Measurements from ENCODE around the gene AQR. TPM values are rescaled to one million over a fixed set of nuclear protein-coding genes. Genes with fewer than 3 reads are reported as not detected.

AQR gene
- total and polyA plus RNA-seq, 10 of the 15 experiments (the other 5 are each of a cell fraction or from before 2014, with no cell fraction given): 18.2 to 53.5 (median 32.6) TPM

- ChIA-PET SMC1A (ENCODE audit: uncharacterized antibody, unreplicated experiment) (interaction anchor here (0.6 to 0.7 kb wide), 2 partner anchors 263 to 715 kb away, joined by 3 read pairs; no protein-coding TSS in a partner anchor), POLR2A (no interaction called here), CTCF (no interaction called here), RAD21 (ENCODE audit: unreplicated experiment) (no interaction called here)
- Histone ChIP-seq H3K27ac (ENCODE audit: control insufficient read depth, insufficient read depth) (no peak overlapping the region), H4K20me1 (ENCODE audit: control insufficient read depth, insufficient read depth) (no peaks in the 10 kb centered on the region), H3K79me2 (ENCODE audit: control insufficient read depth, insufficient read depth, low read length) (no peaks in the 10 kb centered on the region), H2AFZ (ENCODE audit: control insufficient read depth, low read depth, low read length) (no peak overlapping the region), H3K4me1 (ENCODE audit: control insufficient read depth, insufficient read depth, low read length) (no peaks in the 10 kb centered on the region), H3K27me3 (replicated peaks in 1 of 2; ENCODE audit: control insufficient read depth in 2 of 2, insufficient read depth in 2 of 2, low read length in 1 of 2) (no peaks in the 10 kb centered on the region), H3K4me3 (no peak overlapping the region), H3K9ac (ENCODE audit: control insufficient read depth, insufficient read depth, low read length) (no peak overlapping the region), H3K9me3 (replicated peaks; ENCODE audit: control insufficient read depth, insufficient read depth, low read length) (peaks cover 9% of the 10 kb centered on the region), H3K4me2 (ENCODE audit: control insufficient read depth, insufficient read depth) (no peak overlapping the region), H3K36me3 (ENCODE audit: control insufficient read depth in 2 of 2, insufficient read depth in 2 of 2, low read length in 1 of 2) (peaks cover 4 to 21% of the 10 kb centered on the region in 2 experiments)
- BruUV-seq (replicated peaks): no TSS peak
- FAIRE-seq: no peak
- TF ChIP-seq EGR1 (IDR thresholded peaks at IDR 0.05; ENCODE audit: borderline replicate concordance in 1 of 2, low read depth in 2 of 2, low read length in 2 of 2): no peak
- TF ChIP-seq SRF (IDR thresholded peaks at IDR 0.05; ENCODE audit: low read depth in 2 of 2, low read length in 2 of 2): no peak
- TF ChIP-seq CHD1 (IDR thresholded peaks at IDR 0.05; ENCODE audit: low read depth, low read length): no peak
- TF ChIP-seq SREBF1 (IDR thresholded peaks at IDR 0.05; ENCODE audit: low read length): no peak
- TF ChIP-seq CREB1 (IDR thresholded peaks at IDR 0.05; ENCODE audit: low read depth): no peak
- TF ChIP-seq ZNF24 (IDR thresholded peaks at IDR 0.05): no peak
- TF ChIP-seq REST (IDR thresholded peaks at IDR 0.05; ENCODE audit: low read depth, low read length): no peak
- no peak for TF ChIP-seq BHLHE40 (IDR thresholded peaks at IDR 0.05; ENCODE audit: borderline replicate concordance in 1 of 2, low read depth in 2 of 2, low read length in 1 of 2)
- TF ChIP-seq NKRF (conservative IDR thresholded peaks at IDR 0.05): no peak
- TF ChIP-seq POLR2AphosphoS5 (IDR thresholded peaks at IDR 0.05; ENCODE audit: low read length): no peak
- TF ChIP-seq KAT2A (conservative IDR thresholded peaks at IDR 0.05; ENCODE audit: control insufficient read depth, low read depth, low read length): no peak
- TF ChIP-seq BMI1 (IDR thresholded peaks at IDR 0.05; ENCODE audit: borderline replicate concordance): no peak
- no peak for TF ChIP-seq ATF7 (IDR thresholded peaks at IDR 0.05; ENCODE audit: low read depth)
- no peak for TF ChIP-seq EP300 (IDR thresholded peaks at IDR 0.05; ENCODE audit: borderline replicate concordance in 1 of 2, control insufficient read depth in 1 of 2, low read depth in 2 of 2, low read length in 2 of 2)
- TF ChIP-seq MTA2 (IDR thresholded peaks at IDR 0.05; ENCODE audit: low read depth): no peak
- no peak for TF ChIP-seq TAF1 (IDR thresholded peaks at IDR 0.05; ENCODE audit: borderline replicate concordance, low read depth, low read length)
- no peak for TF ChIP-seq MLLT1 (IDR thresholded peaks at IDR 0.05)
- no peak for TF ChIP-seq ETV6 (conservative IDR thresholded peaks at IDR 0.05 in 1 of 2, IDR thresholded peaks at IDR 0.05 in 1 of 2; ENCODE audit: borderline replicate concordance in 1 of 2, low read depth in 1 of 2)
- in situ Hi-C loops (cut with MboI) (no loop called here), intact Hi-C loops (cut with micrococcal nuclease; ENCODE audit: unreplicated experiment) (no loop called here)
- no peak for DNase-seq (ENCODE audit: low read depth, low spot score)
- ATAC-seq: no peak
Measured at GRCh38 chr15:34893967-34894366, 75.6 kb downstream of the AQR start.

All from GM12878 (cell line).